HEK293 (cell line): ENCODE measurements around the gene CHST15.
A peak's percentile ranks its signal among the peaks of the same experiment; 100 is the strongest.

Experiments used
- FEZF1 ChIP-seq: fragments of 450-650 bp; formaldehyde crosslinking; IDR thresholded peaks from 2 replicates; pipeline ENCODE4 v1.5.1; 2016; ENCODE audit warnings: missing biosample characterization, missing genetic modification characterization
- ZNF530 ChIP-seq: fragments of 450-650 bp; formaldehyde crosslinking; IDR thresholded peaks from 2 replicates; pipeline ENCODE4 v1.5.1; 2016; ENCODE audit warnings: low read depth, missing biosample characterization, missing genetic modification characterization
- TF ChIP-seq, protein P1 (sequence below): fragments of 450-650 bp; formaldehyde crosslinking; IDR thresholded peaks from 2 replicates; pipeline ENCODE4 v1.5.1; 2016; ENCODE audit warnings: missing biosample characterization, missing genetic modification characterization
- TF ChIP-seq, protein P2 (sequence below): fragments of 450-650 bp; formaldehyde crosslinking; IDR thresholded peaks from 2 replicates; pipeline ENCODE4 v1.5.1; 2016; ENCODE audit warnings: missing biosample characterization, missing genetic modification characterization, low read depth

DNA sequence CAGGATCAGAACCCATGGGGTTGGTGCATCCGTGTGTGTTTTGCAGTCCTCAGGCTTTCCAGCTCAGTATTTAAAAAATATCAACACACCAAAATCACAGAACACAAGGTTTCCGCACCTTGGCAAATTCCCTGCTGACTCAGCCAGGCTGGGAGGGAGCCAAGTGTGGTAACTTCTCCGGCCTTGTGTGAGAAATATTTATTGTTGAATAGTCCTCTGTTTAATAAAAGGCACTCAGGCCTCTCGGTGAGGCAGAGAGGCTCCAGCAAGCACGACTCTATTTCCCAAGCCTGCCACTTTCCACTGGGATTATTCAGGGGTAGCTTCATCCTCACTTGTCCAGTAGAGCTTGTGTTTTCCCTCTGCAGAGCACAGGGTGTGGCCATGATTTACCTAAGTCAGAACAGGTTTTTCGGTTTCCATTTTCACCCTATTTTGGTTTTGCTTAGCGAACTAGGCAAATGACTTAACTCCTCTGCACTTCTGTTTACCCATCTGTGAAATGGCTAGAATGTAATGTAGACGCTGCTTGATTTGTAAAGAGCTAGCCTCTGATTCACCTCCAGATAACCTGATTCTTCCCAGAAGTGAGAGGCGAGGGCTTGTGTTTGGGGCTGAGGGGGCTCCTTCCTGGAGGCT lies 13.0 kb upstream of the CHST15 start:
- TF ChIP-seq, protein P1, sequence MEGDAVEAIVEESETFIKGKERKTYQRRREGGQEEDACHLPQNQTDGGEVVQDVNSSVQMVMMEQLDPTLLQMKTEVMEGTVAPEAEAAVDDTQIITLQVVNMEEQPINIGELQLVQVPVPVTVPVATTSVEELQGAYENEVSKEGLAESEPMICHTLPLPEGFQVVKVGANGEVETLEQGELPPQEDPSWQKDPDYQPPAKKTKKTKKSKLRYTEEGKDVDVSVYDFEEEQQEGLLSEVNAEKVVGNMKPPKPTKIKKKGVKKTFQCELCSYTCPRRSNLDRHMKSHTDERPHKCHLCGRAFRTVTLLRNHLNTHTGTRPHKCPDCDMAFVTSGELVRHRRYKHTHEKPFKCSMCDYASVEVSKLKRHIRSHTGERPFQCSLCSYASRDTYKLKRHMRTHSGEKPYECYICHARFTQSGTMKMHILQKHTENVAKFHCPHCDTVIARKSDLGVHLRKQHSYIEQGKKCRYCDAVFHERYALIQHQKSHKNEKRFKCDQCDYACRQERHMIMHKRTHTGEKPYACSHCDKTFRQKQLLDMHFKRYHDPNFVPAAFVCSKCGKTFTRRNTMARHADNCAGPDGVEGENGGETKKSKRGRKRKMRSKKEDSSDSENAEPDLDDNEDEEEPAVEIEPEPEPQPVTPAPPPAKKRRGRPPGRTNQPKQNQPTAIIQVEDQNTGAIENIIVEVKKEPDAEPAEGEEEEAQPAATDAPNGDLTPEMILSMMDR (tag by site-specific recombination): no peak
- TF ChIP-seq, protein P2, sequence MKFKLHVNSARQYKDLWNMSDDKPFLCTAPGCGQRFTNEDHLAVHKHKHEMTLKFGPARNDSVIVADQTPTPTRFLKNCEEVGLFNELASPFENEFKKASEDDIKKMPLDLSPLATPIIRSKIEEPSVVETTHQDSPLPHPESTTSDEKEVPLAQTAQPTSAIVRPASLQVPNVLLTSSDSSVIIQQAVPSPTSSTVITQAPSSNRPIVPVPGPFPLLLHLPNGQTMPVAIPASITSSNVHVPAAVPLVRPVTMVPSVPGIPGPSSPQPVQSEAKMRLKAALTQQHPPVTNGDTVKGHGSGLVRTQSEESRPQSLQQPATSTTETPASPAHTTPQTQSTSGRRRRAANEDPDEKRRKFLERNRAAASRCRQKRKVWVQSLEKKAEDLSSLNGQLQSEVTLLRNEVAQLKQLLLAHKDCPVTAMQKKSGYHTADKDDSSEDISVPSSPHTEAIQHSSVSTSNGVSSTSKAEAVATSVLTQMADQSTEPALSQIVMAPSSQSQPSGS: no peak
- peak; percentile 29; the same call in 1 of the 2 replicates for TF ChIP-seq FEZF1 (tag by site-specific recombination)
- TF ChIP-seq ZNF530 (tag by site-specific recombination): no peak
